Islet precursor cell (in vitro differentiated cells): ENCODE measurements around the gene ZNF488.
"Not testable (repeated sequence)": the region's sequence is repeated elsewhere in the genome, so short reads cannot be mapped to it uniquely, and the experiment has no call there.

Experiments
- DNase-seq: peaks from one replicate; pipeline ENCODE4 v3.0.0-alpha.2; 2018

The ZNF488 gene

GRCh38 chr10:47384148-47384921 lies at the start of gene ZNF488:
ZNF488 (minus strand) TSS chr10:47384293; CDS start chr10:47368829, 15,464 bp downstream.
- peak; percentile 95 for DNase-seq

GRCh38 chr10:47425813-47426419 lies 41.8 kb upstream of the ZNF488 start:
- DNase-seq, result peak; percentile 37

- DNase-seq, result peak; percentile 15
Measured at GRCh38 chr10:47424231-47424630, 40.1 kb upstream of the ZNF488 start.

GRCh38 chr10:47423476-47423875 lies 39.4 kb upstream of the ZNF488 start:
- DNase-seq, result no peak

GRCh38 chr10:47421057-47421952 lies 37.2 kb upstream of the ZNF488 start:
- peak; percentile 80 for DNase-seq

- peak; percentile 69 for DNase-seq
Measured at GRCh38 chr10:47420305-47421056, 36.4 kb upstream of the ZNF488 start.

GRCh38 chr10:47419421-47419820 lies 35.3 kb upstream of the ZNF488 start:
- no peak for DNase-seq

GRCh38 chr10:47418966-47419365 lies 34.9 kb upstream of the ZNF488 start:
- no peak for DNase-seq

- peak; percentile 61 for DNase-seq
Measured at GRCh38 chr10:47418321-47418720, 34.2 kb upstream of the ZNF488 start.

- not testable (repeated sequence) for DNase-seq
Measured at GRCh38 chr10:47416305-47417218, 32.5 kb upstream of the ZNF488 start.

GRCh38 chr10:47415520-47416304 lies 31.6 kb upstream of the ZNF488 start:
- DNase-seq, result no peak

- DNase-seq, result no peak
Measured at GRCh38 chr10:47414752-47415519, 30.8 kb upstream of the ZNF488 start.

GRCh38 chr10:47414227-47414592 lies 30.1 kb upstream of the ZNF488 start:
- DNase-seq, result no peak

GRCh38 chr10:47413531-47414226 lies 29.6 kb upstream of the ZNF488 start:
- no peak for DNase-seq

- no peak for DNase-seq
Measured at GRCh38 chr10:47412869-47413268, 28.8 kb upstream of the ZNF488 start.

GRCh38 chr10:47412177-47412730 lies 28.2 kb upstream of the ZNF488 start:
- no peak for DNase-seq

- no peak for DNase-seq
Measured at GRCh38 chr10:47410862-47411261, 26.8 kb upstream of the ZNF488 start.

- no peak for DNase-seq
Measured at GRCh38 chr10:47410271-47410670, 26.2 kb upstream of the ZNF488 start.

GRCh38 chr10:47409866-47410256 lies 25.8 kb upstream of the ZNF488 start:
- no peak for DNase-seq
